Parathyroid adenoma (tissue), 2 donors: ENCODE results near the gene MAP3K5.
A peak's percentile ranks its signal among the peaks of the same experiment; 100 is the strongest.

ENCODE experiments used
- H2AFZ ChIP-seq: fragments of 300-600 bp; sonication (generic); one replicate; pipeline ENCODE4 v1.7.0; 2017; ENCODE audit warnings: antibody characterized with exemption, mild to moderate bottlenecking
- H3K27ac ChIP-seq: fragments of 300-600 bp; sonication (generic); one replicate; pipeline ENCODE4 v1.7.0; 2017
- H3K27me3 ChIP-seq: fragments of 300-600 bp; sonication (generic); one replicate; pipeline ENCODE4 v1.7.0; 2017; ENCODE audit warnings: low read length; ENCODE audit not compliant: control insufficient read depth, insufficient read depth
- H3K36me3 ChIP-seq: fragments of 300-600 bp; sonication (generic); one replicate; pipeline ENCODE4 v1.7.0; 2017; ENCODE audit warnings: low read length; ENCODE audit not compliant: control insufficient read depth, insufficient read depth
- H3K4me1 ChIP-seq: fragments of 300-600 bp; sonication (generic); one replicate; pipeline ENCODE4 v1.7.0; 2017; ENCODE audit warnings: control low read depth
- H3K4me2 ChIP-seq: fragments of 300-600 bp; sonication (generic); one replicate; pipeline ENCODE4 v1.7.0; 2017; ENCODE audit warnings: low read length
- H3K4me3 ChIP-seq: fragments of 300-600 bp; sonication (generic); one replicate; pipeline ENCODE4 v1.7.0; 2017; ENCODE audit warnings: low read depth, low read length
- H3K79me2 ChIP-seq: fragments of 300-600 bp; sonication (generic); one replicate; pipeline ENCODE4 v1.7.0; 2017; ENCODE audit warnings: control low read depth
- H3K9ac ChIP-seq: fragments of 300-600 bp; sonication (generic); one replicate; pipeline ENCODE4 v1.7.0; 2017; ENCODE audit warnings: mild to moderate bottlenecking
- H3K9me3 ChIP-seq: fragments of 300-600 bp; sonication (generic); one replicate; pipeline ENCODE4 v1.7.0; 2017; ENCODE audit warnings: low read length; ENCODE audit not compliant: control insufficient read depth
- CTCF ChIP-seq: fragments of 300-600 bp; sonication (generic); IDR thresholded peaks from one replicate; pipeline ENCODE4 v1.7.0; 2017; ENCODE audit warnings: antibody characterized with exemption, mild to moderate bottlenecking
- donor health status: primary hyperparathyroidism.

The MAP3K5 gene

GRCh38 chr6:136609873-136610706 is 182.2 kb downstream of the MAP3K5 start:
- Histone ChIP-seq H3K9me3 (no peaks in the 10 kb centered on the region), H3K4me1 (no peaks in the 10 kb centered on the region), H3K4me3 (no peak overlapping the region), H2AFZ (no peak overlapping the region), H3K27me3 (no peaks in the 10 kb centered on the region), H3K4me2 (no peak overlapping the region), H3K79me2 (no peaks in the 10 kb centered on the region), H3K36me3 (no peaks in the 10 kb centered on the region), H3K27ac (no peak overlapping the region), H3K9ac (no peak overlapping the region)
- TF ChIP-seq CTCF: no peak

- Histone ChIP-seq H3K27me3 (no peaks in the 10 kb centered on the region), H3K4me1 (no peaks in the 10 kb centered on the region), H3K27ac (no peak overlapping the region), H3K79me2 (no peaks in the 10 kb centered on the region), H3K9me3 (no peaks in the 10 kb centered on the region), H2AFZ (no peak overlapping the region), H3K4me2 (no peak overlapping the region), H3K9ac (no peak overlapping the region), H3K36me3 (no peaks in the 10 kb centered on the region), H3K4me3 (no peak overlapping the region)
- no peak for TF ChIP-seq CTCF
Observed at GRCh38 chr6:136608991-136609390, 183.3 kb downstream of the MAP3K5 start.

- Histone ChIP-seq H3K9ac (no peak overlapping the region), H3K4me3 (no peak overlapping the region), H3K79me2 (no peaks in the 10 kb centered on the region), H2AFZ (peak overlapping the region; percentile 65), H3K27me3 (no peaks in the 10 kb centered on the region), H3K4me2 (no peak overlapping the region), H3K27ac (no peak overlapping the region), H3K36me3 (no peaks in the 10 kb centered on the region), H3K9me3 (no peaks in the 10 kb centered on the region), H3K4me1 (no peaks in the 10 kb centered on the region)
- TF ChIP-seq CTCF: peak; percentile 86
Observed at GRCh38 chr6:136607932-136608772, 184.1 kb downstream of the MAP3K5 start.

- H3K9me3 ChIP-seq: no peaks in the 10 kb centered on the region
- no peak overlapping the region for H3K9ac ChIP-seq
- no peaks in the 10 kb centered on the region for H3K27me3 ChIP-seq
- no peak for TF ChIP-seq CTCF
- no peak overlapping the region for H3K4me3 ChIP-seq
- H3K4me1 ChIP-seq: no peaks in the 10 kb centered on the region
- no peaks in the 10 kb centered on the region for H3K36me3 ChIP-seq
- no peaks in the 10 kb centered on the region for H3K79me2 ChIP-seq
- H3K27ac ChIP-seq: no peak overlapping the region
- H3K4me2 ChIP-seq: no peak overlapping the region
- no peak overlapping the region for H2AFZ ChIP-seq
Observed at GRCh38 chr6:136607204-136607931, 184.9 kb downstream of the MAP3K5 start.
